IMR-90 (cell line): Measurements from ENCODE around the gene RGS19. TPM values are rescaled to one million over a fixed set of nuclear protein-coding genes. Genes with fewer than 3 reads are reported as not detected.

Experiments
- ATAC-seq: fragments of 200-7000 bp; cut with Tn5 transposase; 2 replicates; pipeline ENCODE4 v1.9.1; 2020; ENCODE audit warnings: low read depth, mild to moderate bottlenecking, moderate library complexity
- BruUV-seq: library from RNA; stranded (reverse); fragments of 400-500 nt; replicated peaks from 2 replicates; lab custom pipeline; 2021; lab: Mats Ljungman, UMichigan
- CTCF ChIA-PET: fragments of 300-600 bp; formaldehyde crosslinking; extraction: SDS; loops from one replicate; lab custom pipeline; 2021; ENCODE audit warnings: antibody characterized with exemption; lab: Yijun Ruan, JAX
- POLR2A ChIA-PET: fragments of 300-600 bp; sonication (Branson Sonifier 250); formaldehyde crosslinking; loops from one replicate; lab custom pipeline; 2022; ENCODE audit warnings: antibody characterized with exemption; ENCODE audit not compliant: unreplicated experiment; lab: Charles Lee
- DNase-seq: peaks from one replicate; pipeline ENCODE4 v3.0.0; 2013
- H2AFZ ChIP-seq: replicated peaks from 2 replicates; pipeline ENCODE3; 2013; ENCODE audit warnings: low read length, mild to moderate bottlenecking; ENCODE audit not compliant: poor library complexity
- H2AK5ac ChIP-seq: 2 replicates; pipeline ENCODE4 v1.6.1; 2013; ENCODE audit warnings: low read depth, low read length, inconsistent platforms
- H2AK9ac ChIP-seq: replicated peaks from 2 replicates; pipeline ENCODE3; 2013; ENCODE audit warnings: mild to moderate bottlenecking, low read depth, low read length, moderate library complexity; ENCODE audit not compliant: poor library complexity
- H2BK120ac ChIP-seq: 2 replicates; pipeline ENCODE4 v1.6.1; 2013; ENCODE audit warnings: low read depth, low read length, inconsistent platforms
- H2BK15ac ChIP-seq: 3 replicates; pipeline ENCODE4 v1.6.1; 2013; ENCODE audit warnings: low read depth, low read length, inconsistent platforms
- H2BK20ac ChIP-seq: 2 replicates; pipeline ENCODE4 v1.6.1; 2013; ENCODE audit warnings: low read depth, mild to moderate bottlenecking, inconsistent platforms, low read length, moderate library complexity
- H2BK5ac ChIP-seq: 2 replicates; pipeline ENCODE4 v1.6.1; 2013; ENCODE audit warnings: mild to moderate bottlenecking, low read depth, low read length, inconsistent platforms; ENCODE audit not compliant: poor library complexity, severe bottlenecking
- H3K14ac ChIP-seq: replicated peaks from 2 replicates; pipeline ENCODE4 v1.6.1; 2013; ENCODE audit warnings: low read depth, low read length, inconsistent platforms
- H3K18ac ChIP-seq: 2 replicates; pipeline ENCODE4 v1.6.1; 2013; ENCODE audit warnings: low read depth, low read length, control low read depth
- H3K23ac ChIP-seq: 2 replicates; pipeline ENCODE4 v1.6.1; 2013; ENCODE audit warnings: low read depth, low read length, inconsistent platforms
- H3K27ac ChIP-seq: 2 replicates; pipeline ENCODE4 v1.5.1; 2013; ENCODE audit warnings: mild to moderate bottlenecking, control low read depth, low read length; ENCODE audit not compliant: insufficient read depth
- H3K27me3 ChIP-seq: 2 replicates; pipeline ENCODE4 v1.6.1; 2013; ENCODE audit warnings: low read length; ENCODE audit not compliant: control insufficient read depth, insufficient read depth
- H3K36me3 ChIP-seq: 2 replicates; pipeline ENCODE4 v1.6.1; 2013; ENCODE audit warnings: low read length, mixed read lengths; ENCODE audit not compliant: control insufficient read depth, insufficient read depth
- H3K4ac ChIP-seq: 2 replicates; pipeline ENCODE4 v1.6.1; 2013; ENCODE audit warnings: low read depth, low read length, inconsistent platforms
- H3K4me1 ChIP-seq: 2 replicates; pipeline ENCODE4 v1.6.1; 2013; ENCODE audit warnings: low read length, mixed read lengths; ENCODE audit not compliant: control insufficient read depth, insufficient read depth
- H3K4me2 ChIP-seq: 2 replicates; pipeline ENCODE4 v1.6.1; 2013; ENCODE audit warnings: low read depth, mild to moderate bottlenecking, control low read depth, low read length, moderate library complexity
- H3K4me3 ChIP-seq: 2 replicates; pipeline ENCODE4 v1.5.1; 2013; ENCODE audit warnings: low read depth, mild to moderate bottlenecking, control low read depth, low read length, moderate library complexity; ENCODE audit not compliant: insufficient read depth
- H3K56ac ChIP-seq: 2 replicates; pipeline ENCODE4 v1.6.1; 2013; ENCODE audit warnings: low read length, inconsistent platforms; ENCODE audit not compliant: insufficient read depth; ENCODE audit errors: extremely low read depth
- H3K79me1 ChIP-seq, 2 experiments: 2 replicates each; pipeline ENCODE4 v1.6.1; 2013; ENCODE audit warnings: low read length in 2 of 2, inconsistent platforms in 1 of 2, low read depth in 1 of 2
- H3K9ac ChIP-seq: 2 replicates; pipeline ENCODE4 v1.6.1; 2013; ENCODE audit warnings: low read depth, low read length, control low read depth
- H3K9me1 ChIP-seq: 2 replicates; pipeline ENCODE4 v1.6.1; 2013; ENCODE audit warnings: low read length, inconsistent platforms; ENCODE audit not compliant: insufficient read depth
- H3K9me3 ChIP-seq: 2 replicates; pipeline ENCODE4 v1.6.1; 2013; ENCODE audit warnings: low read length; ENCODE audit not compliant: control insufficient read depth, insufficient read depth
- H4K20me1 ChIP-seq: 2 replicates; pipeline ENCODE4 v1.6.1; 2013; ENCODE audit warnings: low read length, inconsistent platforms; ENCODE audit not compliant: insufficient read depth
- H4K5ac ChIP-seq: 2 replicates; pipeline ENCODE4 v1.6.1; 2013; ENCODE audit warnings: mild to moderate bottlenecking, low read depth, low read length, control low read depth
- H4K8ac ChIP-seq, 2 experiments: 2 replicates each; pipeline ENCODE4 v1.6.1; 2013; ENCODE audit warnings: low read depth in 2 of 2, low read length in 2 of 2, control low read depth in 1 of 2, inconsistent platforms in 1 of 2
- H4K91ac ChIP-seq: 2 replicates; pipeline ENCODE4 v1.6.1; 2013; ENCODE audit warnings: low read depth, low read length, inconsistent platforms; ENCODE audit not compliant: insufficient read depth
- CEBPB ChIP-seq: IDR thresholded peaks from 2 replicates; pipeline ENCODE4 v1.6.1; 2012; ENCODE audit warnings: low read depth, low read length, improper control_type of control experiment
- CHD1 ChIP-seq: IDR thresholded peaks from 2 replicates; pipeline ENCODE4 v1.6.1; 2012; ENCODE audit warnings: low read depth, low read length, improper control_type of control experiment
- CTCF ChIP-seq: conservative IDR thresholded peaks from 2 replicates; pipeline ENCODE4 v1.5.1; 2012; ENCODE audit warnings: mild to moderate bottlenecking, low read depth, low read length, improper control_type of control experiment
- ELK1 ChIP-seq: fragments of 150-350 bp; IDR thresholded peaks from 2 replicates; pipeline ENCODE4 v1.6.1; 2016; ENCODE audit warnings: low read depth, mild to moderate bottlenecking, low read length, moderate library complexity, borderline replicate concordance
- FOS ChIP-seq: fragments of 150-350 bp; IDR thresholded peaks from 2 replicates; pipeline ENCODE4 v1.6.1; 2016; ENCODE audit warnings: low read depth, low read length
- MXI1 ChIP-seq: IDR thresholded peaks from 2 replicates; pipeline ENCODE4 v1.6.1; 2012; ENCODE audit warnings: low read depth, mild to moderate bottlenecking, low read length, moderate library complexity, borderline replicate concordance
- NFE2L2 ChIP-seq: fragments of 150-350 bp; IDR thresholded peaks from 2 replicates; pipeline ENCODE4 v1.6.1; 2016; ENCODE audit warnings: low read depth, mild to moderate bottlenecking, low read length
- POLR2A ChIP-seq: IDR thresholded peaks from 2 replicates; pipeline ENCODE4 v1.6.1; 2012; ENCODE audit warnings: mild to moderate bottlenecking, low read depth, low read length
- RFX5 ChIP-seq: IDR thresholded peaks from 2 replicates; pipeline ENCODE4 v1.8.0; 2012; ENCODE audit warnings: low read depth, mild to moderate bottlenecking, low read length, moderate library complexity
- SMC3 ChIP-seq: fragments of 150-350 bp; IDR thresholded peaks from 2 replicates; pipeline ENCODE4 v1.6.1; 2016; ENCODE audit warnings: low read depth, mild to moderate bottlenecking, antibody characterized with exemption, low read length, moderate library complexity
- USF2 ChIP-seq: fragments of 150-350 bp; IDR thresholded peaks from 2 replicates; pipeline ENCODE4 v1.6.1; 2017; ENCODE audit warnings: mild to moderate bottlenecking, antibody characterized with exemption, low read length, low read depth
- whole genome bisulfite sequencing, 2 experiments: methylation state at CpG; one replicate each; pipeline versions ENCODE4 v1.1.5 to v1.1.7; 2013; ENCODE audit warnings: missing lambda C conversion rate in 2 of 2; ENCODE audit not compliant: insufficient read length in 1 of 2; ENCODE audit errors: extremely low coverage in 2 of 2; 5-methylcytosine and 5-hydroxymethylcytosine counted together
- dilution Hi-C: fragments of 300-500 bp; cut with HindIII; formaldehyde crosslinking; loops from one replicate; pipeline ENCODE4 v1.14.3; 2018; ENCODE audit warnings: low sequenced_read_pairs; ENCODE audit not compliant: unreplicated experiment
- in situ Hi-C: fragments of 300-500 bp; cut with MboI; formaldehyde crosslinking; loops from 3 replicates; pipeline ENCODE4 v1.14.3; 2019; ENCODE audit warnings: low sequenced_read_pairs, inconsistent platforms, mixed read lengths
- intact Hi-C: fragments of 100-400 bp; cut with micrococcal nuclease; formaldehyde crosslinking; loops from 2 replicates; pipeline ENCODE4 v1.10.0; 2022
- polyA plus RNA-seq, 3 experiments: library from polyadenylated mRNA; depleted of rRNA; stranded (reverse); fragments of >200 nt; gene quantifications; 2 replicates each; pipeline ENCODE4 v1.2.3, GENCODE V29; 2012; ENCODE audit warnings: low replicate concordance in 1 of 3
- total RNA-seq: library from RNA; depleted of rRNA; stranded (reverse); fragments of >200 nt; gene quantifications from 2 replicates; pipeline ENCODE4 v1.2.3, GENCODE V29; 2012

Gene RGS19
- total and polyA plus RNA-seq, 2 of the 4 experiments (the other 2 are of a cell fraction): 7.7 to 17.5 TPM

GRCh38 chr20:64078934-64079272 is 415 bp downstream of the RGS19 start (continued):
- no peak for TF ChIP-seq ELK1
- no peak for TF ChIP-seq NFE2L2
- no peak for TF ChIP-seq POLR2A

- 49% methylated on average over 2 of the region's 15 CpGs; no CpG with 5 or more reads in 1 of the 2 experiments for WGBS, 2 experiments
- no peak overlapping the region; the same call in 1 of the 2 replicates for H3K4me2 ChIP-seq
- peaks cover 6 to 8% of the 10 kb centered on the region in 2 experiments; a peak in 3 of 4 replicates for H3K79me1 ChIP-seq
- CTCF ChIA-PET: no interaction called here
- no peak overlapping the region for H3K23ac ChIP-seq
- intact Hi-C loops (no loop called here), dilution Hi-C loops (no loop called here), in situ Hi-C loops (no loop called here)
- peaks cover 6% of the 10 kb centered on the region; the same call in 1 of the 2 replicates for H3K27me3 ChIP-seq
- H3K9ac ChIP-seq: no peak overlapping the region
- H4K91ac ChIP-seq: no peak overlapping the region
- DNase-seq: no peak
- H3K18ac ChIP-seq: no peak overlapping the region
- H2AK9ac ChIP-seq: no peak overlapping the region
- no peaks in the 10 kb centered on the region for H3K9me3 ChIP-seq
- H2AK5ac ChIP-seq: no peak overlapping the region
- no TSS peak for BruUV-seq
- H2BK15ac ChIP-seq: no peak overlapping the region
- H4K5ac ChIP-seq: no peak overlapping the region
- H2AFZ ChIP-seq: no peak overlapping the region
- H3K4me1 ChIP-seq: peaks cover 13% of the 10 kb centered on the region
- peaks cover 15% of the 10 kb centered on the region; the same call in 1 of the 2 replicates for H3K36me3 ChIP-seq
- H3K27ac ChIP-seq: no peak overlapping the region
- H3K14ac ChIP-seq: no peak overlapping the region
- peaks cover 6% of the 10 kb centered on the region for H4K20me1 ChIP-seq
- H3K9me1 ChIP-seq: no peaks in the 10 kb centered on the region
- no peak overlapping the region for H3K4me3 ChIP-seq
- POLR2A ChIA-PET: no interaction called here
- no peak overlapping the region for H2BK20ac ChIP-seq
- no peak overlapping the region for H3K56ac ChIP-seq
- no peak overlapping the region for H2BK120ac ChIP-seq
- H3K4ac ChIP-seq: no peak overlapping the region
- no peak overlapping the region for H2BK5ac ChIP-seq
- ATAC-seq: no peak
- H4K8ac ChIP-seq: no peak overlapping the region
- TF ChIP-seq ELK1 (no peak), CHD1 (no peak), SMC3 (no peak), NFE2L2 (no peak), CEBPB (no peak), RFX5 (no peak), POLR2A (no peak), USF2 (no peak), FOS (no peak), CTCF (no peak), MXI1 (no peak)
These were observed 1.3 kb downstream of the RGS19 start for GRCh38 chr20:64077876-64078551.
